Stomach (tissue), 4 donors: ENCODE data around the gene NOP9.

Experiments used
- EP300 ChIP-seq: sonication (generic); formaldehyde crosslinking; IDR thresholded peaks from one replicate; pipeline ENCODE4 v1.6.1; 2017; ENCODE audit warnings: antibody characterized with exemption
- POLR2AphosphoS5 ChIP-seq, 3 donors: sonication (generic); formaldehyde crosslinking; IDR thresholded peaks; one replicate each; pipeline ENCODE4 v1.6.1; 2016; ENCODE audit warnings: antibody characterized with exemption in 3 of 3
- TF ChIP-seq, protein P1 (sequence below), 7 experiments: fragments of 450-650 bp in 4 of 7; fragments of 200-600 bp in 3 of 7; sonication (generic) in 3 of 7; IDR thresholded peaks; one replicate each; pipeline ENCODE4 v1.5.1; 2016 to 2019; ENCODE audit warnings: antibody characterized with exemption in 7 of 7, control low read depth in 2 of 7, mild to moderate bottlenecking in 1 of 7

GRCh38 chr14:24261969-24262327 lies 37.7 kb upstream of the NOP9 start:
- TF ChIP-seq POLR2AphosphoS5 (IDR thresholded peaks at IDR 0.05) (no peak), EP300 (no peak)
- TF ChIP-seq, protein P1, sequence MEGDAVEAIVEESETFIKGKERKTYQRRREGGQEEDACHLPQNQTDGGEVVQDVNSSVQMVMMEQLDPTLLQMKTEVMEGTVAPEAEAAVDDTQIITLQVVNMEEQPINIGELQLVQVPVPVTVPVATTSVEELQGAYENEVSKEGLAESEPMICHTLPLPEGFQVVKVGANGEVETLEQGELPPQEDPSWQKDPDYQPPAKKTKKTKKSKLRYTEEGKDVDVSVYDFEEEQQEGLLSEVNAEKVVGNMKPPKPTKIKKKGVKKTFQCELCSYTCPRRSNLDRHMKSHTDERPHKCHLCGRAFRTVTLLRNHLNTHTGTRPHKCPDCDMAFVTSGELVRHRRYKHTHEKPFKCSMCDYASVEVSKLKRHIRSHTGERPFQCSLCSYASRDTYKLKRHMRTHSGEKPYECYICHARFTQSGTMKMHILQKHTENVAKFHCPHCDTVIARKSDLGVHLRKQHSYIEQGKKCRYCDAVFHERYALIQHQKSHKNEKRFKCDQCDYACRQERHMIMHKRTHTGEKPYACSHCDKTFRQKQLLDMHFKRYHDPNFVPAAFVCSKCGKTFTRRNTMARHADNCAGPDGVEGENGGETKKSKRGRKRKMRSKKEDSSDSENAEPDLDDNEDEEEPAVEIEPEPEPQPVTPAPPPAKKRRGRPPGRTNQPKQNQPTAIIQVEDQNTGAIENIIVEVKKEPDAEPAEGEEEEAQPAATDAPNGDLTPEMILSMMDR (IDR thresholded peaks at IDR 0.05): no peak
